Melanocyte of skin (primary cell): ENCODE results near the gene AEBP1. TPM values are rescaled to one million over a fixed set of nuclear protein-coding genes. Genes with fewer than 3 reads are reported as not detected.

Source experiments
- small RNA-seq, 2 donors: library from RNA; depleted of rRNA; stranded (forward); fragments of <200 nt; gene quantifications; one replicate each; pipeline ENCODE3, GENCODE V24; 2012
- total RNA-seq, 2 donors: library from RNA; depleted of rRNA; stranded (reverse); fragments of >200 nt; gene quantifications; 2 replicates each; pipeline ENCODE4 v1.2.3, GENCODE V29; 2012

AEBP1 gene
- total RNA-seq: 10 to 100 TPM; 33.0 to 63.3 TPM

GRCh38 chr7:44103923-44104859 lies at the start of gene AEBP1:
AEBP1 (plus strand) TSS chr7:44104345; CDS start chr7:44104666, 321 bp downstream.

GRCh38 chr7:44065431-44066110 lies 38.6 kb upstream of the AEBP1 start, which contains the start of gene PGAM2:
PGAM2 (minus strand) TSS chr7:44065567; CDS start chr7:44065529, 38 bp downstream.

GRCh38 chr7:44123190-44124003 lies 19.3 kb downstream of the AEBP1 start, which contains the start of gene POLD2:
POLD2 (minus strand) TSS chr7:44123548; CDS start chr7:44122053, 1,495 bp downstream.

DNA sequence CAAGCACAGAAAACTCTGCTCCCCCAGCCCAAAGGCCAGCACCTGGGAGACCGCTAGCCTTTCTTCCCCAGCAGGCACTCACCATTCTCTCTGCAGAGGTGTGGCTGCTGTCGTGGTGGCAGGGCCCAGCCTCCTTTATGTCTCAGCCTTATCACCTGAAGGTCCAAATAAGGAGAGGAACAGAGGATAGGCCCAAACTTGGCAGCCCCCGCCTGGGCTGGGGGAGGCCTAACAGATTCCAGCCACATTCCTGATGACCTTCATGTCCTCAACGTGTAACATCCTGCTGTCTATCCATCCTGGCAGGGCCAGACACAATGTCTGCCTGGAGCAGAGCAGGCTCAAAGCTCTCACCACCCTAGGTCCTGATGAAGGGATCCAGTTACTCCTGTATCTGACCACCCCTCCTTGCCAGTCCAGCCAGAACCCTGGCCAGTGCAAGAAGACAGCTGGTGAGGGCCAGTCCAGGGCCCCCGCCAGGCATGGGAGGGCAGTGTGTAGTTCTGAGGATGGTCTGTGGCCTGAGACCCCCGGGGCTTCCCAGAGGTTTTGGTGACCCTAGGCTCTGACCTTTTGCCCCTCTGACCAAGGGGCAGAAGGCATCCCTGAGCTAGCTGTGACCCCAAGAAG lies 37.2 kb downstream of the AEBP1 start, which contains the start of gene MYL7:
TSS of gene MYL7 (minus strand) at position 112 of the 630 bp plus-strand sequence. CDS start at position 85, 27 bp downstream.

Small RNA genes lying within 50 kb of the gene (small RNA-seq; reads per million reads assigned to genes)
- 0 reads per million in 2 donors for gene RNA5SP230

Other genes with a start within 250 kb of the AEBP1 start
- gene MRPS24, start 234.8 kb upstream of the AEBP1 start, total RNA-seq: 10 to 100 TPM; 73.6 to 96.9 TPM
- 10 to 100 TPM; 31.0 to 37.0 TPM for gene URGCP, start 197.7 kb upstream of the AEBP1 start, total RNA-seq
- 10 to 100 TPM in 1 of 2 donors, 1 to 10 TPM in 1; 10.0 to 15.8 TPM for gene UBE2D4, start 177.9 kb upstream of the AEBP1 start, total RNA-seq
- gene SPDYE1, start 106.4 kb upstream of the AEBP1 start, total RNA-seq: not detected
- gene DBNL, start 59.6 kb upstream of the AEBP1 start, total RNA-seq: 100 to 1,000 TPM in 1 of 2 donors, 10 to 100 TPM in 1; 95.3 to 103 TPM
- not detected for gene PGAM2, start 38.8 kb upstream of the AEBP1 start, total RNA-seq
- gene POLM, start 21.8 kb upstream of the AEBP1 start, total RNA-seq: 10 to 100 TPM; 18.0 to 29.6 TPM
- 100 to 1,000 TPM in 1 of 2 donors, 10 to 100 TPM in 1; 88.4 to 153 TPM for gene POLD2, start 19.2 kb downstream of the AEBP1 start, total RNA-seq
- not detected for gene MYL7, start 37.0 kb downstream of the AEBP1 start, total RNA-seq
- not detected for gene GCK, start 85.1 kb downstream of the AEBP1 start, total RNA-seq
- gene YKT6, start 96.6 kb downstream of the AEBP1 start, total RNA-seq: 10 to 100 TPM; 76.1 to 78.6 TPM
- gene CAMK2B, start 221.2 kb downstream of the AEBP1 start, total RNA-seq: not detected